NCI-H446 treated with DMSO at 0.1 percent for 48 hours (cell line): ENCODE results near the gene ADGRD1.

ENCODE experiments used
- DNase-seq: peaks from one replicate; lab custom pipeline; 2025; lab: John Stamatoyannopoulos, UW

ADGRD1 gene

GRCh38 chr12:131043401-131043871, 89.7 kb downstream of the ADGRD1 start:
- DNase-seq, result no peak

- no peak for DNase-seq
Observed at GRCh38 chr12:131044136-131044535, 90.4 kb downstream of the ADGRD1 start.

DNA sequence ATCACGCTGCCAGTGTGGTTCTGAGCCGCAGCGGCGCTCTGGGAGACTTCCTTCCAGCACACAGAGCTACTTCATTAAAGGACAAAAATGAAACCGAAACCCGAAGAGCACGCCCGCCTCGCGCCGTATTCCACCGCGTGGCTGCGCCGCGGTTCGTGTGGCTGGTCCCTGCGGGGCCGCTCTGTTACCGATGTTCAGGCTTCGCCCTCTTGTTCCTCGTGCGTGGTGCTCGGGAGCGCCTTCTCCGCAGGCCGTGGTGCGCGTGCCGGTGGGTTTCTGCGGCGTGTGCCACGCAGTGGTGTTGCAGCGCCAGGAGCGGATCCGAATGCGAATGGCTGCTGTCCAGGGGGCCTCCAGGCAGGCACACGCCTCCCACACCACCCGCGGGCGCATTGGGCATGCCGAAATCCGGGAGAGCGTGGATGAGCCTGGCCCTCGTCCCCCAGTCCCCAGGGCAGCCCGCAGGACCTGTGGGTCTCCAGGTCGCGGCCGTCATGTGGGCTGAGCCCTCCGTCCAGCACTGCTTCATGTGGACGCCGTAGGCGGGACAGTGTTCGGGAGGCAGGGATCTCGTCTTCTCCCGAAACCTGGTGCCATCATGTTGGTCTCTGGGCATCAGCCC, 91.2 kb downstream of the ADGRD1 start:
- no peak for DNase-seq

GRCh38 chr12:131045705-131046460, 92.2 kb downstream of the ADGRD1 start:
- DNase-seq, result no peak

DNA sequence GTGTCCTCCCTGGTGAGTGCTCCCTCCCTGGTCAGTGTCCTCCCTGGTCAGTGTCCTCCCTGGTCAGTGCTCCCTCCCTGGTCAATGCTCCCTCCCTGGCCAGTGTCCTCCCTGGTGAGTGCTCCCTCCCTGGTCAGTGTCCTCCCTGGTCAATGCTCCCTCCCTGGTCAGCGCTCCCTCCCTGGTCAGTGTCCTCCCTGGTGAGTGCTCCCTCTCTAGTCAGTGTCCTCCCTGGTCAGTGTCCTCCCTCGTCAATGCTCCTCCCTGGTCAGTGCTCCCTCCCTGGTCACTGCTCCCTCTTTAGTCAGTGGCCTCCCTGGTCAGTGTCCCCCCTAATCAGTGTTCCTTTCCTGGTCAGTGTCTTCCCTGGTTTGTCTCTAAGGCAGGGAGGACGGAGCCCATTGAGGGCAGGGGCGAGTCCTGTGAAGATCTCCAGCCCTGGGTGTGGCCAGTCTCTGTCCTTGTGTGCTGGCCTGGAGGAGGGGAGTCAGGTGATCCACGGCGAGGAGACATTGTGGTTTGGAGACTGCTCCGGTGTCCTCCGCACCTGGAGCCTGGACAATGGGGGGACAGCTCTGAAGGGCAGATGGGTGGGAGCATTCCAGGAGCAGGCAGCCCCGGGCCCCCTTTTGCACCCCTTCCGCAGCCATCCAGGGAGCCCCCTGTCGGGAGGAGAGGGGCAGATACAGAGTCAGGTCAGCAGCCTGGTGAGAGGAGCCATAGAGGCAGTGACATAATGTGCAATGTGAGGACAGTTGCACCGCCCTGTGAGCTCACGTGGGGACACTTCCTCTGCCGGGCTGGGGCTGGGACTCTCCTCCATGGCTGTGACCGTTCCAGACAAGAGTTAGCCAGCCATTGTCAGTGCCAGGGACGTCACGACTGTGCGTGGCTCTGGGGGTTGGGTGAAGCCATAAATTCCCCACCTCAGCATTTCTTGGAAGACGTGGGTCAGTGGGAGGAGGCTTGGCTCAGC, 93.4 kb downstream of the ADGRD1 start:
- no peak for DNase-seq

GRCh38 chr12:131047789-131048610, 94.3 kb downstream of the ADGRD1 start:
- DNase-seq, result no peak

- no peak for DNase-seq
Observed at GRCh38 chr12:131048611-131048990, 94.9 kb downstream of the ADGRD1 start.

GRCh38 chr12:131049002-131049401, 95.3 kb downstream of the ADGRD1 start:
- DNase-seq, result no peak

- no peak for DNase-seq
Observed at GRCh38 chr12:131049549-131050339, 96.0 kb downstream of the ADGRD1 start.

- DNase-seq, result no peak
Observed at GRCh38 chr12:131050463-131051154, 96.9 kb downstream of the ADGRD1 start.

GRCh38 chr12:131051155-131051473, 97.4 kb downstream of the ADGRD1 start:
- DNase-seq, result no peak

- no peak for DNase-seq
Observed at GRCh38 chr12:131052063-131052781, 98.5 kb downstream of the ADGRD1 start.

DNA sequence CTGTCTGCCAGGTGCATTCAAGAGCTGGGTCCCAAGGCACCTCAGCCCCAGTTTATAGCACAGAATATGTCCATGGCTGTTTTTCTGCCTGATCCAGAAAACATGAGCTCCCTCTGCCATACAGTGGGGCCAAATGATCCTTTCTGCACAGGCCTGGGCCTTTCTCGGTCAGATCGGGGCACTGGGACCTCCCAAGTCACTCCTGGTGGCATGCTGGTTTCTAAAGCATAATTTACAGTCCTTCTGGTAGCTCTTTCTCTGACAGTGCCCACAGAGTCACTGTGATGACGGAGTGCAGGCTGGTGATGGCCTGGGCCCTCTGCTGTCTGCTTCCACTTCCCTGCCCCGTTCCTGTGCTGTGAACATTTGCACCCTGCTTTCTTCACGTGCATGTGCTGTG, 99.2 kb downstream of the ADGRD1 start:
- no peak for DNase-seq

GRCh38 chr12:131053567-131053966, 99.9 kb downstream of the ADGRD1 start:
- DNase-seq, result no peak

- no peak for DNase-seq
Observed at GRCh38 chr12:131054345-131055092, 100.8 kb downstream of the ADGRD1 start.

GRCh38 chr12:131055093-131055465, 101.4 kb downstream of the ADGRD1 start:
- DNase-seq, result no peak

GRCh38 chr12:131055596-131056233, 102.0 kb downstream of the ADGRD1 start:
- DNase-seq, result no peak

- DNase-seq, result no peak
Observed at GRCh38 chr12:131056626-131057025, 102.9 kb downstream of the ADGRD1 start.
